HG02840 (cell line): ENCODE data around the gene PI4KA.
"Not testable (repeated sequence)": the region's sequence is repeated elsewhere in the genome, so short reads cannot be mapped to it uniquely, and the experiment has no call there.

ENCODE experiments used
- ATAC-seq: cut with Tn5 transposase; IDR thresholded peaks from one replicate; pipeline ENCODE4 v1.9.1; 2021; ENCODE audit warnings: mild to moderate bottlenecking, moderate library complexity, moderate number of reproducible peaks; ENCODE audit not compliant: unreplicated experiment, low FRiP score

The PI4KA gene

DNA sequence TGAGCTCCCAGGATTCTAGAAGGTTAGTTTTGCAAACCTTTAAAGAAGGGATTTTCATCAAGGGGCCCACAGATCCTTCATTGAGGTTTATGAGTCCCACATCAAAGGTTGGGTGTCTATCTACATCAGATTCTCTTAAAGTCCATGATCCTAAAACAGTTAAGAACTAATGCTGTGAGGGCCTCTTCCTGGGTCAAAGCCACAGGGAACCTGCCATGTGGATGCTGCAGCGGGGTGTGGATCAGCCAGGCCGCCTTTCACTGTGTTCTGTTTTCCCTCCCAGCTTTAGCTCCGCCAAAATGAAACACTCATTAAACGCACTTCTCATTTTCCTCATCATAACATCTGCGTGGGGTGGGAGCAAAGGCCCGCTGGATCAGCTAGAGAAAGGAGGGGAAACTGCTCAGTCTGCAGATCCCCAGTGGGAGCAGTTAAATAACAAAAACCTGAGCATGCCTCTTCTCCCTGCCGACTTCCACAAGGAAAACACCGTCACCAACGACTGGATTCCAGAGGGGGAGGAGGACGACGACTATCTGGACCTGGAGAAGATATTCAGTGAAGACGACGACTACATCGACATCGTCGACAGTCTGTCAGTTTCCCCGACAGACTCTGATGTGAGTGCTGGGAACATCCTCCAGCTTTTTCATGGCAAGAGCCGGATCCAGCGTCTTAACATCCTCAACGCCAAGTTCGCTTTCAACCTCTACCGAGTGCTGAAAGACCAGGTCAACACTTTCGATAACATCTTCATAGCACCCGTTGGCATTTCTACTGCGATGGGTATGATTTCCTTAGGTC, 79.4 kb downstream of the PI4KA start:
- no peak for ATAC-seq

DNA sequence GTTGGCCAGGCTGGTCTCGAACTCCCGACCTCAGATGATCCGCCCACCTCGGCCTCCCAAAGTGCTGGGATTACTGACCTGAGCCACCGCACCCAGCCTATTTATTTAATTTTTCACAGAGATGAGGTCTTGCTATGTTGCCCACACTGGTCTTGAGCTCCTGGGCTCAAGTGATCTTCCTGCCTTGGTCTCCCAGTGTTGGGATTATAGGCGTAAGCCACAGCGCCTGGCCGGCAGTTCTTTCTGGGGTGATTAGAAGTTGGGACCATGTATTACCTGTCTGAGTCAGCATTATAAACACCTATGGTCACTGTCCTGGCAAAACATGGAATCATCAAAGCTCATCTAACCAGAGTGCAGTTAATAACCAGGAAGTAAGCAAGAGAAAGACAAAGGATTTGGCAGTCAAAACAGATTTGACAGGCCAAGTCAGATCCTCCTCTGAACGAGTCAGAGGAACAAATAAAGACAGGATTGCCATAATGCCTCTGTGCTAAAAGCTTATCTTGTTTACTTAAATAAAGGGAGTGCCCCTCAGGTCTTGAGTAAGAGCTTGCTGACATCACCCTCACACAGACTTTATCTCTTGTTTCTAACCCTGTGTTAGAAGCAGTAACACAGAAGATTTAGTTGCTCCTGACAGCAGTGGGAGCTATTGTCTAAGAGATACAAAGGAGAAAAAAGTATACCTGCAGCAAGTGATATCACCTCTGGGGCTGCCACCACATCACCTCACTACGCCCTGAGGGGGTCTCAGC, 81.0 kb downstream of the PI4KA start:
- no peak for ATAC-seq

GRCh38 chr22:20776624-20777405, 81.8 kb downstream of the PI4KA start:
- no peak for ATAC-seq

GRCh38 chr22:20775342-20775895, 83.2 kb downstream of the PI4KA start:
- no peak for ATAC-seq

DNA sequence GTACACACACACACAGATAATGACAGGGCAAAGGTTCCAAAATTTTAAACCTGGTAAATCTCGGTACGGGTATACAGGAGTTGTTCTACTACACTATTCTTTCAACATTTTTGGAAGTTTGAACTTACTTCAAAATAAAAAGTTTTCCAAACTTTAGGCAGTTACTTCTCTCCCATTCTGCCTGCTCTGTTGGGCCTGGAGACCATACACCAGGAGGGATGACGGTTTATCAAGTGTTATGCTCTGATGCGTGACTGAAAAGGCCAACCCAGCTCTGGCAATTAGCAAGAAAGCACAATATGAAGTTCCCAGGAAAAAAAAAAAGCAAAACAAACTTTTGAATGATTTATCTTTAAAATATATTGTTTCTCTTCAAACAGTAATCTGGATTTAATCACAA, 83.7 kb downstream of the PI4KA start:
- no peak for ATAC-seq

DNA sequence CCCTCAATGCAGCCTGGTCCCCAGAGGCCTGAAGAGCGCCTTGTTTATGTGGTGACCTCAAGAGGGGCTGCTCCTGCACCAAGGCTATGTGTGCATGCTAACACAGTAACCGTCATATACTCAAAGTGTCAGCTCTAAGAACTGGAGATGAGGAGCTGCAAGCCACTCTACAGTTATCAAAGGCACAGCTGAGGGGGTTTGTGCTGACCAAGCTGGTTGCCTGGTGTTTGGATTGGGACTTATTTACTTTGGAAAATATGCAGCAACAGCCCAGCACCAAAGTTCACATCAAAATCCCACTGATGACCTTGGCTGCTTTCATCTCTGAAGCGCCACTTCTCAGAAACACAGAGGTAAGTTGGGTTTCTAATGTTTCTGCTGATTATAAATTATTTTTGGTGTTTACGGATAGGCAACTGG, 84.8 kb downstream of the PI4KA start, which contains the start of gene SERPIND1:
Gene SERPIND1, plus strand, starts transcription at position 321 of the 420 bp plus-strand sequence. CDS start 5,200 bp downstream, outside the sequence.
- ATAC-seq = no peak

DNA sequence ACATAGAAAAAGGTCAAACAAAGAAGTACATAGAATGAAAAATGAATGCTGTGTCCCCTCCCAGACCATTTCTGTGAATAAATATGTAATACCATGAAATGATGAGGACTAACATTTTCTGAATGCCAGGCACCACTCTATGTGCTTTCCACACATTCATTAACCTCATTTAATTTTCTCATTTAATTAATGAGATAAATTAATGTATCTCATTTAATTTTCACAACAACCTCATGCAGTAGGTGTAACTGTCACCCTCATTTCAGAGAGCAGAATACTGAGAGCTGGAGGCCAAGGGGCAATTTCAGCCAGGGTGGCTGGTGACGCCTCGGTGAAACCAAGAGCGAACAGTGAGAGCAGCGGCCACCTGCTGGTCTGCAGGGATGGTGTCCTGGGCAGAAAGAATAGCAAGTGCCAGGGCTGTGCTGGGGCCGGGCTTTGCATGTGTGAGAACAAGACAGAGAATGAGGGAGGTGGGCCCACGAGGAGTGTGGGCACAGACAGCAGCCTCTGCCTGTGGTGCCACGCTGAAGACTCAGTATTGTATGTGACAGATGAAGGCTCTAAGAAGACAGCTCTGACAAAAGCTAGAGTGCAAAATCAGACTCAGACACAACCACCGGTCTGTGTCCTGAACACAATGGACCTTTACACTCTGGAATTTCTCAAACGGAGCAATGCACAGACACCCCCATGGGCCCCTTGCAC, 86.5 kb downstream of the PI4KA start:
- ATAC-seq = no peak

DNA sequence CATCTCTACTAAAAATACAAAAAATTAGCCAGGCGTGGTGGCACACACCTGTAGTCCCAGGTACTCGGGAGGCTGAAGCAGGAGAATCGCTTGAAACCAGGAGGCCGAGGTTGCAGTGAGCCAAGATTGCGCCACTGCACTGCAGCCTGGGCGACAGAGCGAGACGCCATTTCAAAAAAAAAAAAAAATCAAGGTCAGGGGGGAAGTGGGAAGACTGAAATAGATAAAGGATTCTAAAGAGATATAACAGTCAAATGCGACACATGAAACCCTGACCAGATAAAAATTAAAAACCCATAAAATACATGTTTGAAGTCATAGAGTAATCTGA, 89.2 kb downstream of the PI4KA start:
- ATAC-seq = not testable (repeated sequence)

- no peak for ATAC-seq
Measured at GRCh38 chr22:20766530-20766929, 92.1 kb downstream of the PI4KA start.

DNA sequence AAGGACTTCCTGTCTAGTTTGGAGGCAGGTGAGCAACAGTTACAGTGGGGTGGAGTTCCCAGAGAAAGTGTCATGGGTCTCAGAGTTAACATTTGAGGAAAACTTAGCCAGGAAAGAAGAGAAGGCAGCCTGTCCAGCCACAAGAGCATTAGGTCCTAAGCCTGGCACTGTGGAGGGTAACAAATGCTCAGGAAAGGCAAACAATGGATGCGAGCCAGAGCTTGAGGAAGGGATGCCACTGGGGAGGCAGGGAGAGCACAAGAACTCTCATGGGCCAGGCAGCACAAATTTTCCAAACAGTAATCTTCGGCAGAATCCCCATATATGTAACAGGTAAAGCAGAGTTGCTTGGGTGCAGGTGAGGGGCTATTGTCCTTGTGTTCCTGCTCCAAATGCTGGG, 92.7 kb downstream of the PI4KA start:
- ATAC-seq = no peak

- ATAC-seq = no peak
Measured at GRCh38 chr22:20764729-20765128, 93.9 kb downstream of the PI4KA start.

DNA sequence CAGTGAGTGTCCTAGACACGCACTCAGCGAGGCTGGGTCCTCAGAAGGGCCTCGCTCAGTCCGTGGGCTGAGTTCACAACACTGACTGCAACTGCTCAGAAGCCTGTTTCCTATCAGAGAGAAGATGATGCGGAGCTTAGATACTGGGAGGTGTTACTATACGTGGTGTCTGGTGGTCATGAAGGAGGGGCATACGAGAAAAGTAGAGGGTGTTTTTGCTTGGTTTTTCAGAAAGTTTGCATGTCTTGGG, 94.2 kb downstream of the PI4KA start:
- no peak for ATAC-seq

DNA sequence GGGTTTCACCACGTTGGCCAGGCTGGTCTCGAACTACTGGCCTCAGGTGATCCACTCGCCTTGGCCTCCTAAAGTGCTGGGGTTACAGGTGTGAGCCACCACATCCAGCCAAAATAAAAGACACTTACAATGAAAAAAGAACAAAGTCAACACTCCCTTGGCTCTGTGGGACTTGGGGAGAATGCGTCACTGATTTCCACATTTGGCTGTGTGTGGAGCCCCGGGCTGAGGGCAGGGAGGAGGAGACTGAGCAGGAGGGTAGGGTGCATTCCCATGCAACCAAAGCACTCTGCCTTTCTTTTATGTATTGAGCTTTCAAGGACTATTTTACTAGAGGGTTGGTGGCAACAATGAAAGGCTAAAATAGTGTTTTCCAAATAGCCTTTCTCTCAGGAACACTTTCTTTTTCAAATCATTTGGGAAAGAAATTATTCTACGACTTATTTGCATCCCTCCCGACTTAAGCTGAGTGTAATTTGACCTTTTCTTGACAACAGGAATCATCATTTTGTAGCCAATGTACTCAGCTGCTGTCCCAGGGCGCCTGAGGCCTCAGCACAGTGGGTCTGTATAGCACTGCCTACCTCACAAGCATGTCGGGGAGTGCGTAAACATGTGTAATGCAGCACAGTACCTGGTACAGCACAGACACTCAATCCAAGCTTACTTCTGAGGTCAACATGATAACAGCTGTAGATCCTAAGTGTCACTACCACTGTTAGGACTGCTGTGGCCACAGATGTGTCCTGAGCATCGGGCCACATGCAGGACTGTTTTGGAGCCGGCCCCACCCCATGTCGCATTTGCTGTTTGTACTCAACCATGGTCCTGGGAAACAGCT, 94.8 kb downstream of the PI4KA start:
- no peak for ATAC-seq

- no peak for ATAC-seq
Measured at GRCh38 chr22:20762233-20762796, 96.3 kb downstream of the PI4KA start.

GRCh38 chr22:20761536-20761935, 97.1 kb downstream of the PI4KA start:
- ATAC-seq = no peak

DNA sequence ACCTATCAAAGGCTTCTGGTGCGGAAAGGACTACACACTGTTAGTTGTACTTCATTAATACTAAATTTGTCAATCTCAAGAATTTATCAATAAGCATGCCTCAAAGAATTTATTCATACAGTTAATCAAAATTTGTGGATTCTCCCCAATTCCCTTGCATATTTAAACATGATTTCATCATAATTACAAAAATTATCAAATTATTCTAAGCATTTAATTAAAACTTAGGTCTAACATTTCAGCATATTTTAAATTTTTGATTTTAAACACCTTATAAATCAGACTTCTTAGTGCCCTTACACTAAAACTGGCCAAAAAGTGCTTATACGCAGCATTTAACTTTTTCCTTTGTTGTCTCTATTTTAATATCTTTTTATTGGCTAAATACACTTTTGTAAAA, 98.5 kb downstream of the PI4KA start:
- ATAC-seq = no peak

DNA sequence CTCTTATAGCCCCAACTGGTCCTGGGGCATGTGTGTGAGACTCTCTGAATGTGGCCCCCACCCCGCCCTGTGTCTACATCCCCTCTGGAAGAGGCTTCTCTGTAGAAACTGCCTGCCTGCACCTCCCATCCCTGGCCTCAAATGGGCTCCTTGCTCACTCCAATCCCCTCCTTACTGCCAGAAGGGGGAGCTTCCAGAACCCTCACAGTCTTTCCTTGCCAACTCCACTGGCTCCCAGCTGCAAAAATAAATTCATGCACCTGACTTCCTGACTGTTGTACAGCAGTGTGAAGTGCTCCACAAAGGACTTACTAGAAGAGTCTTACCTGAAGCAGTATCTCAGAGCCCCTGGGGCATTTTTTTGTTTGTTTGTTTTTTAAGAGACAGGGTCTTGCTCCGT, 99.9 kb downstream of the PI4KA start:
- ATAC-seq = no peak

DNA sequence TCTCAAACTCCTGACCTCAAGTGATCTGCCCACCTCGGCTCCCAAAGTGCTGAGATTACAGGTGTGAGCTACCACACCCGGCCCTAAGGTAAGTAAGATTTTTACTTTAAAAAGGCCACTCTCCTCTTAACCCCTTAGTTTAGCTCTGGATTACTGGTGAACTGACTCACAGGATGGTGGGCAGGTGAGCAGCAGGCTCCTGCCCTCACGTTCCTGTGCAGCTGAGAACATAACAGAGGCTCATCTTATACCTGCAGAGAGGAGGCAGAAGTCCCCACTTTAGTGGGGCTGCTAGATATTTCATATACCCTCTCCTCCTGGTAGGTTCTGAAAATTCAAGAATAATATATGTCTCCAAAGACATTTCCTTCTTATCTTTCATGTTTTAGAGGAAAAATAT, 101.8 kb downstream of the PI4KA start:
- ATAC-seq = no peak

DNA sequence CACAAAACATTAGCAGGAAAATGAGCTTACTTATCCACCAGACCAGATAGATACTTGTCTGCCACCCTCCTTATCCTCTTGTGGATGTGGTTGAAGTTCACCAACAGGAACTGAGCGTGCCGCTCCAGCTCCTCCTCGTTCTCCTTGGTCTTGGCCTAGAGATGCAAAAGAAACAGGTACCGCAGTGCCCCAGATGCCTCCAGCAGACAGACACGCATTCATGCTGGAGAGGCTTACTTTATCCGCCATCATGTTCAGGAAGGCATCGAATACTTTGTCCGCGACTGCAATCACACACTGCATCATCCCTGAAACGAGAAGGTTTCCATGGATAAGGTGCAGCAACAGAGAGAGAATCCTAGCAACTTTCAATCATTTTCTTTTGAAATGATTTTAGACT, 105.7 kb downstream of the PI4KA start:
- no peak for ATAC-seq
